HepG2 (cell line): ENCODE data around the gene USP19. TPM values are rescaled to one million over a fixed set of nuclear protein-coding genes. Genes with fewer than 3 reads are reported as not detected.

Experiments
- BRCA1 ChIP-seq: sonication (generic); formaldehyde crosslinking; IDR thresholded peaks from 2 replicates; pipeline ENCODE4 v1.4.0; 2020; ENCODE audit warnings: missing genetic modification reagents
- DR1 ChIP-seq: sonication (generic); formaldehyde crosslinking; IDR thresholded peaks from 2 replicates; pipeline ENCODE4 v1.8.0; 2021; ENCODE audit warnings: mild to moderate bottlenecking, missing genetic modification reagents, inconsistent platforms
- GATA4 ChIP-seq: sonication (generic); IDR thresholded peaks from 2 replicates; pipeline ENCODE4 v1.6.1; 2016; ENCODE audit warnings: antibody characterized with exemption, low read depth, borderline replicate concordance
- KAT2B ChIP-seq: fragments of 150-350 bp; IDR thresholded peaks from 2 replicates; pipeline ENCODE4 v1.6.1; 2014; ENCODE audit warnings: low read depth, low read length, borderline replicate concordance
- KLF9 ChIP-seq: IDR thresholded peaks from 2 replicates; pipeline ENCODE4 v1.6.1; 2016; ENCODE audit warnings: low read depth
- MAF1 ChIP-seq: sonication (generic); formaldehyde crosslinking; IDR thresholded peaks from 2 replicates; pipeline ENCODE4 v1.5.0; 2020; ENCODE audit warnings: missing genetic modification reagents, borderline replicate concordance
- NFIB ChIP-seq: sonication (generic); formaldehyde crosslinking; IDR thresholded peaks from 2 replicates; pipeline ENCODE4 v1.9.0; 2021; ENCODE audit warnings: missing genetic modification reagents, mild to moderate bottlenecking, borderline replicate concordance
- NONO ChIP-seq, 2 experiments: fragments of 450-650 bp in 1 of 2; sonication (generic) in 1 of 2; formaldehyde crosslinking in 1 of 2; IDR thresholded peaks in 1 of 2; conservative IDR thresholded peaks in 1 of 2; 2 replicates each; pipeline versions ENCODE4 v1.6.1 to v1.8.0; 2017 to 2022; ENCODE audit warnings: mild to moderate bottlenecking in 1 of 2, missing genetic modification reagents in 1 of 2, moderate library complexity in 1 of 2
- PHF5A ChIP-seq: IDR thresholded peaks from one replicate; pipeline ENCODE4 v1.6.1; 2018; ENCODE audit warnings: low read depth, missing genetic modification reagents; ENCODE audit not compliant: unreplicated experiment
- REPIN1 ChIP-seq: sonication (generic); formaldehyde crosslinking; IDR thresholded peaks from 2 replicates; pipeline ENCODE4 v1.8.0; 2022; ENCODE audit warnings: missing genetic modification reagents, low read depth, mild to moderate bottlenecking, borderline replicate concordance
- SP4 ChIP-seq: sonication (generic); formaldehyde crosslinking; IDR thresholded peaks from 2 replicates; pipeline ENCODE4 v1.8.1; 2023; ENCODE audit warnings: mild to moderate bottlenecking, missing genetic modification reagents
- XBP1 ChIP-seq: sonication (generic); formaldehyde crosslinking; IDR thresholded peaks from 2 replicates; pipeline ENCODE4 v1.5.0; 2020; ENCODE audit warnings: missing genetic modification reagents
- ZFAT ChIP-seq: sonication (generic); formaldehyde crosslinking; conservative IDR thresholded peaks from 2 replicates; pipeline ENCODE4 v1.8.1; 2023; ENCODE audit warnings: missing genetic modification reagents, inconsistent platforms
- ZNF317 ChIP-seq: sonication (generic); formaldehyde crosslinking; IDR thresholded peaks from 2 replicates; pipeline ENCODE4 v1.5.0; 2020; ENCODE audit warnings: mild to moderate bottlenecking, missing genetic modification reagents
- ZNF619 ChIP-seq: sonication (generic); formaldehyde crosslinking; IDR thresholded peaks from 2 replicates; pipeline ENCODE4 v1.4.0; 2020; ENCODE audit warnings: mild to moderate bottlenecking, missing genetic modification reagents
- ZNF790 ChIP-seq: sonication (generic); formaldehyde crosslinking; IDR thresholded peaks from 2 replicates; pipeline ENCODE4 v1.8.0; 2022; ENCODE audit warnings: missing genetic modification reagents, mild to moderate bottlenecking, borderline replicate concordance
- polyA plus RNA-seq, 8 experiments: library from polyadenylated mRNA; depleted of rRNA in 3 of 8; stranded (reverse) in 7 of 8; unstranded in 1 of 8; fragments of >200 nt; fragmentation: Illumina TruSeq in 4 of 8; extraction: Trizol in 4 of 8; gene quantifications; 2 replicates each; pipeline versions ENCODE4 v1.2.1 to v1.2.3, GENCODE V29; 2011 to 2016; ENCODE audit warnings: low read depth in 4 of 8, missing spikeins in 1 of 8, mixed read lengths in 1 of 8; ENCODE audit not compliant: insufficient read depth in 1 of 8
- total RNA-seq, 5 experiments: library from RNA; depleted of rRNA; stranded (reverse); fragments of >200 nt; fragmentation: Illumina TruSeq; extraction: Trizol; gene quantifications; 2 replicates each; pipeline ENCODE4 v1.2.3, GENCODE V29; 2016; ENCODE audit warnings: low read depth in 1 of 5
- TF ChIP-seq, protein P1 (sequence below): sonication (generic); formaldehyde crosslinking; IDR thresholded peaks from 2 replicates; pipeline ENCODE4 v1.4.0; 2020; ENCODE audit warnings: missing genetic modification reagents
- TF ChIP-seq, protein P2 (sequence below): sonication (generic); formaldehyde crosslinking; IDR thresholded peaks from 2 replicates; pipeline ENCODE4 v1.4.0; 2020; ENCODE audit warnings: mild to moderate bottlenecking, missing genetic modification reagents
- TF ChIP-seq, protein P3 (sequence below): sonication (generic); formaldehyde crosslinking; conservative IDR thresholded peaks from 2 replicates; pipeline ENCODE4 v1.8.0; 2022; ENCODE audit warnings: missing genetic modification reagents

The USP19 gene
- total and polyA plus RNA-seq, 2 of the 13 experiments (the other 11 are each of a cell fraction or from before 2014, with no cell fraction given), result 28.3 to 31.7 TPM

- TF ChIP-seq SP4, result peak; percentile 83; the same call in 1 of the 2 replicates
- no peak for TF ChIP-seq ZNF619 (CRISPR knock-in tag)
- TF ChIP-seq ZNF317 (CRISPR knock-in tag), result peak; percentile 77
- TF ChIP-seq REPIN1 (CRISPR knock-in tag), result peak; percentile 76; the same call in 1 of the 2 replicates
- TF ChIP-seq KLF9, result no peak; the same call in 1 of the 2 replicates
- no peak for TF ChIP-seq MAF1 (CRISPR knock-in tag)
- TF ChIP-seq, protein P1, sequence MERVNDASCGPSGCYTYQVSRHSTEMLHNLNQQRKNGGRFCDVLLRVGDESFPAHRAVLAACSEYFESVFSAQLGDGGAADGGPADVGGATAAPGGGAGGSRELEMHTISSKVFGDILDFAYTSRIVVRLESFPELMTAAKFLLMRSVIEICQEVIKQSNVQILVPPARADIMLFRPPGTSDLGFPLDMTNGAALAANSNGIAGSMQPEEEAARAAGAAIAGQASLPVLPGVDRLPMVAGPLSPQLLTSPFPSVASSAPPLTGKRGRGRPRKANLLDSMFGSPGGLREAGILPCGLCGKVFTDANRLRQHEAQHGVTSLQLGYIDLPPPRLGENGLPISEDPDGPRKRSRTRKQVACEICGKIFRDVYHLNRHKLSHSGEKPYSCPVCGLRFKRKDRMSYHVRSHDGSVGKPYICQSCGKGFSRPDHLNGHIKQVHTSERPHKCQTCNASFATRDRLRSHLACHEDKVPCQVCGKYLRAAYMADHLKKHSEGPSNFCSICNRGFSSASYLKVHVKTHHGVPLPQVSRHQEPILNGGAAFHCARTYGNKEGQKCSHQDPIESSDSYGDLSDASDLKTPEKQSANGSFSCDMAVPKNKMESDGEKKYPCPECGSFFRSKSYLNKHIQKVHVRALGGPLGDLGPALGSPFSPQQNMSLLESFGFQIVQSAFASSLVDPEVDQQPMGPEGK (CRISPR knock-in tag), result peak; percentile 73
- no peak for TF ChIP-seq NONO (IDR thresholded peaks at IDR 0.05)
- TF ChIP-seq NONO (CRISPR knock-in tag; conservative IDR thresholded peaks at IDR 0.05), result peak; percentile 90
- no peak for TF ChIP-seq ZFAT (CRISPR knock-in tag)
- no peak for TF ChIP-seq XBP1 (CRISPR knock-in tag)
- no peak for TF ChIP-seq NFIB (CRISPR knock-in tag)
- no peak for TF ChIP-seq KAT2B
- no peak for TF ChIP-seq PHF5A (CRISPR knock-in tag)
- TF ChIP-seq, protein P2, sequence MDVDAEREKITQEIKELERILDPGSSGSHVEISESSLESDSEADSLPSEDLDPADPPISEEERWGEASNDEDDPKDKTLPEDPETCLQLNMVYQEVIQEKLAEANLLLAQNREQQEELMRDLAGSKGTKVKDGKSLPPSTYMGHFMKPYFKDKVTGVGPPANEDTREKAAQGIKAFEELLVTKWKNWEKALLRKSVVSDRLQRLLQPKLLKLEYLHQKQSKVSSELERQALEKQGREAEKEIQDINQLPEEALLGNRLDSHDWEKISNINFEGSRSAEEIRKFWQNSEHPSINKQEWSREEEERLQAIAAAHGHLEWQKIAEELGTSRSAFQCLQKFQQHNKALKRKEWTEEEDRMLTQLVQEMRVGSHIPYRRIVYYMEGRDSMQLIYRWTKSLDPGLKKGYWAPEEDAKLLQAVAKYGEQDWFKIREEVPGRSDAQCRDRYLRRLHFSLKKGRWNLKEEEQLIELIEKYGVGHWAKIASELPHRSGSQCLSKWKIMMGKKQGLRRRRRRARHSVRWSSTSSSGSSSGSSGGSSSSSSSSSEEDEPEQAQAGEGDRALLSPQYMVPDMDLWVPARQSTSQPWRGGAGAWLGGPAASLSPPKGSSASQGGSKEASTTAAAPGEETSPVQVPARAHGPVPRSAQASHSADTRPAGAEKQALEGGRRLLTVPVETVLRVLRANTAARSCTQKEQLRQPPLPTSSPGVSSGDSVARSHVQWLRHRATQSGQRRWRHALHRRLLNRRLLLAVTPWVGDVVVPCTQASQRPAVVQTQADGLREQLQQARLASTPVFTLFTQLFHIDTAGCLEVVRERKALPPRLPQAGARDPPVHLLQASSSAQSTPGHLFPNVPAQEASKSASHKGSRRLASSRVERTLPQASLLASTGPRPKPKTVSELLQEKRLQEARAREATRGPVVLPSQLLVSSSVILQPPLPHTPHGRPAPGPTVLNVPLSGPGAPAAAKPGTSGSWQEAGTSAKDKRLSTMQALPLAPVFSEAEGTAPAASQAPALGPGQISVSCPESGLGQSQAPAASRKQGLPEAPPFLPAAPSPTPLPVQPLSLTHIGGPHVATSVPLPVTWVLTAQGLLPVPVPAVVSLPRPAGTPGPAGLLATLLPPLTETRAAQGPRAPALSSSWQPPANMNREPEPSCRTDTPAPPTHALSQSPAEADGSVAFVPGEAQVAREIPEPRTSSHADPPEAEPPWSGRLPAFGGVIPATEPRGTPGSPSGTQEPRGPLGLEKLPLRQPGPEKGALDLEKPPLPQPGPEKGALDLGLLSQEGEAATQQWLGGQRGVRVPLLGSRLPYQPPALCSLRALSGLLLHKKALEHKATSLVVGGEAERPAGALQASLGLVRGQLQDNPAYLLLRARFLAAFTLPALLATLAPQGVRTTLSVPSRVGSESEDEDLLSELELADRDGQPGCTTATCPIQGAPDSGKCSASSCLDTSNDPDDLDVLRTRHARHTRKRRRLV (CRISPR knock-in tag), result no peak
- TF ChIP-seq BRCA1, result 0 out of 2 replicates have a peak, but pooled peaks have one; percentile 78
- 0 out of 2 replicates have a peak, but pooled peaks have one; percentile 35 for TF ChIP-seq ZNF790 (CRISPR knock-in tag)
- TF ChIP-seq, protein P3, sequence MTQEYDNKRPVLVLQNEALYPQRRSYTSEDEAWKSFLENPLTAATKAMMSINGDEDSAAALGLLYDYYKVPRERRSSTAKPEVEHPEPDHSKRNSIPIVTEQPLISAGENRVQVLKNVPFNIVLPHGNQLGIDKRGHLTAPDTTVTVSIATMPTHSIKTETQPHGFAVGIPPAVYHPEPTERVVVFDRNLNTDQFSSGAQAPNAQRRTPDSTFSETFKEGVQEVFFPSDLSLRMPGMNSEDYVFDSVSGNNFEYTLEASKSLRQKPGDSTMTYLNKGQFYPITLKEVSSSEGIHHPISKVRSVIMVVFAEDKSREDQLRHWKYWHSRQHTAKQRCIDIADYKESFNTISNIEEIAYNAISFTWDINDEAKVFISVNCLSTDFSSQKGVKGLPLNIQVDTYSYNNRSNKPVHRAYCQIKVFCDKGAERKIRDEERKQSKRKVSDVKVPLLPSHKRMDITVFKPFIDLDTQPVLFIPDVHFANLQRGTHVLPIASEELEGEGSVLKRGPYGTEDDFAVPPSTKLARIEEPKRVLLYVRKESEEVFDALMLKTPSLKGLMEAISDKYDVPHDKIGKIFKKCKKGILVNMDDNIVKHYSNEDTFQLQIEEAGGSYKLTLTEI (CRISPR knock-in tag), result no peak
- TF ChIP-seq GATA4, result no peak; the same call in 1 of the 2 replicates
- peak; percentile 29; the same call in 1 of the 2 replicates for TF ChIP-seq DR1
Observed at GRCh38 chr3:49120438-49121131, at the start of gene USP19 (continued).
